ENCODE data around the gene TMEM26. TPM values are rescaled to one million over a fixed set of nuclear protein-coding genes. Genes with fewer than 3 reads are reported as not detected.

The TMEM26 gene
- total RNA-seq (under 1 TPM; 0.11 to 0.83 (median 0.32) TPM), polyA plus RNA-seq (under 1 TPM; 0.06 to 0.88 TPM)
- long read RNA-seq, donor 1: 0 reads
- long read RNA-seq, donor 2, full-length matches to known transcripts: 1 of 1 reads
- long read RNA-seq, donor 2, partial matches to known transcripts: 0 of 1 reads
- long read RNA-seq, donor 2, other reads (novel, unspliced or antisense): 0 of 1 reads
- long read RNA-seq, donor 3, partial matches to known transcripts: 0 of 1 reads
- long read RNA-seq, donor 3, other reads (novel, unspliced or antisense): 1 of 1 reads

DNA sequence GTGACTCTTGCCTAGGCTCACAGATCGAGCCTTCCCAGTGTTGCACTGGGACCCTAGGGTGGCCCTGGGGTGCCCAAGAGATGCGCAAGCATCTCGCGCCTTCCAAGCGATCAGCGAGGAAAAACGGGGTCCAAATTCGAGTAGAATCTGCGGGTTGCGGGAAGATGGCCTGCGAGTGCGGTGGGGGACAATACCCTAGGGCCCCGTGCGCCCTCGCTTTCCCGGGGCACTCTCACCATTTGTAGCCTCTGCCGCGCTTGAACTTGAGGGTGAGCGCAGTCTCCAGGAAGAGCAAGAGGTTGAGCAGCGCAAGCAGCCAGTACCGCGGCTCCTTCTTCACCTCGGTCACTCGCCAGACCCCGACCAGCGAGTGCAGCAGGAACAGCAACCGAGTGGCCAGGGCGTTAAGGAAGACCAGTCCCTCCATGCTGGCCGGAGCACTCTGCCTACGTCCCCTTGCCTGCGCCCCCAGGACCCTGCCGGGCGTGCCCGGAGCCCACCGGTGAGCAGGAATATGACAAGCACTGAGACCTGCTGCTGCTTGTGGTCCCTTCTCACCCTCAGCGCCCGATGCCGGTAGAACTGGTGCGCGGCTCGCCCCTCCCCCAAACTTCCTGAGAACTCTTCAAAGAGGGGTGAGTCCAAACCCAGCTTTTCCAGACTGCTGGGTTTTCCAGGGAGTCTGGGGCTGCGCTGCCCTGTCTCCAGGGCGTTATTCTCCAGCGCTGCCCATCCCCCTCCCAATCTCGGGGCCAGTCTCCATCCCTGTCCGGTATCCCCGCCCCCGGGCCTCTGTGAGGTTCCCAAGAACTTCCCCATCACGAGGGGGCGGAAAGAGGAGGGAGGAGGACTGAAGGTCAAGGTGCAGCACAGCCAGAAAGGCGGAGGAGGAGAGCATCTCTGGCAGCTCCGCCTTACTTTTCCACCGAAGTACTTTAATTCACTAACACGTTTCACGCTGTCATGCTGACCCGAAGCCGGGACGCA, at the start of gene TMEM26:
Gene TMEM26 (minus strand): TSS at position 727 of the 987 bp plus-strand sequence. CDS start 300 bp downstream, at position 427.
- Histone ChIP-seq H3K4me3 (peak within 1 kb of the TSS; percentile 19 to 63 (median 58)), H3K36me3 (no peaks in the 10 kb centered on the region), H3K27ac (peak within 1 kb of the TSS in 5 of 10 donors; percentile 14 to 63 (median 39)), H3K4me1 (peaks cover 0 to 24% (median 8%) of the 10 kb centered on the region in 9 donors), H3K27me3 (peaks cover 0 to 39% (median 22%) of the 10 kb centered on the region in 7 donors), H3K9me3 (no peaks in the 10 kb centered on the region)
- TF ChIP-seq, protein P1, sequence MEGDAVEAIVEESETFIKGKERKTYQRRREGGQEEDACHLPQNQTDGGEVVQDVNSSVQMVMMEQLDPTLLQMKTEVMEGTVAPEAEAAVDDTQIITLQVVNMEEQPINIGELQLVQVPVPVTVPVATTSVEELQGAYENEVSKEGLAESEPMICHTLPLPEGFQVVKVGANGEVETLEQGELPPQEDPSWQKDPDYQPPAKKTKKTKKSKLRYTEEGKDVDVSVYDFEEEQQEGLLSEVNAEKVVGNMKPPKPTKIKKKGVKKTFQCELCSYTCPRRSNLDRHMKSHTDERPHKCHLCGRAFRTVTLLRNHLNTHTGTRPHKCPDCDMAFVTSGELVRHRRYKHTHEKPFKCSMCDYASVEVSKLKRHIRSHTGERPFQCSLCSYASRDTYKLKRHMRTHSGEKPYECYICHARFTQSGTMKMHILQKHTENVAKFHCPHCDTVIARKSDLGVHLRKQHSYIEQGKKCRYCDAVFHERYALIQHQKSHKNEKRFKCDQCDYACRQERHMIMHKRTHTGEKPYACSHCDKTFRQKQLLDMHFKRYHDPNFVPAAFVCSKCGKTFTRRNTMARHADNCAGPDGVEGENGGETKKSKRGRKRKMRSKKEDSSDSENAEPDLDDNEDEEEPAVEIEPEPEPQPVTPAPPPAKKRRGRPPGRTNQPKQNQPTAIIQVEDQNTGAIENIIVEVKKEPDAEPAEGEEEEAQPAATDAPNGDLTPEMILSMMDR (IDR thresholded peaks at IDR 0.05): no peak
- intact Hi-C loops (cut with DNase I): no loop called here
- ATAC-seq (peak; percentile 38 to 80 (median 62)), DNase-seq (peak; percentile 15 to 38)
- 1% methylated on average over 58 of the region's 58 CpGs for WGBS, 2 donors

- Histone ChIP-seq H3K36me3 (no peaks in the 10 kb centered on the region), H3K4me1 (no peaks in the 10 kb centered on the region), H3K9me3 (no peaks in the 10 kb centered on the region), H3K27ac (no peak overlapping the region), H3K27me3 (no peaks in the 10 kb centered on the region), H3K4me3 (no peak overlapping the region)
- TF ChIP-seq, protein P1 (IDR thresholded peaks at IDR 0.05): no peak
- no peak for ATAC-seq
- no peak for DNase-seq
- intact Hi-C loops (cut with DNase I): no loop called here
Measured at GRCh38 chr10:61500460-61500859, 47.3 kb upstream of the TMEM26 start.

DNA sequence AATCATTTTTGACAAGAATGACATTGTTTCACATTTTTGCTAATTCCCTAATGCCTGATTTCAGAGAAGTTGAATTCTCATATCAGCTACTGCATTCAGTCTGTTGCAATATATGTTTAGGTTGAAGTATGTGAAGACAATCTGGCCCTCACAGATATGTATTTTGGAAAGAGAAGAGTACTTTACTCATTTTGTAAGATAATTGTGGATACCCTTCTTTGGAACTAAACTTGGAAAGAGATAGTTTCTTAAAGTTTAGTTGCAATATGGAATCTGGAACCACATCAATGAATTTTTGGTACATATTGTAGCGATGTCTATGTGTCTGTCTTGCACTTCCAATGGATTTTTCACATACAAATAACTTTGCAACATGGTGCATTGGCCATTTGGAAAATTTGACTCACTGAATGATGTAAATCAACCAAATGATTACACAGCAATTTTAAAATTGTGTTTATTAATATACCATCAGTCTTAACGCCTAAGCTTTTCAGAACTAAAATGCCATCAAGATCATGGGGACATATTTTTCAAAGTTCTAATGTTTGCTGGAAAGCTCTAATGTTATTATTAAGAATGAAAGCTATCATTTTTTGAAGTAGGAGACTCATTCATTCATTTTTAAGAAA, 39.3 kb upstream of the TMEM26 start:
- H3K9me3 ChIP-seq: peaks cover 0 to 3% (median 0%) of the 10 kb centered on the region in 11 donors
- no peak overlapping the region for H3K27ac ChIP-seq
- H3K4me1 ChIP-seq: peaks cover 0 to under 1% (median 0%) of the 10 kb centered on the region in 9 donors
- 87 to 92% methylated on average over 2 of the region's 2 CpGs for WGBS, 2 donors
- H3K36me3 ChIP-seq: no peaks in the 10 kb centered on the region
- DNase-seq (no peak), ATAC-seq (no peak)
- H3K27me3 ChIP-seq: no peaks in the 10 kb centered on the region
- TF ChIP-seq, protein P1 (IDR thresholded peaks at IDR 0.05): no peak
- no peak overlapping the region for H3K4me3 ChIP-seq
- intact Hi-C loops (cut with DNase I): no loop called here

DNA sequence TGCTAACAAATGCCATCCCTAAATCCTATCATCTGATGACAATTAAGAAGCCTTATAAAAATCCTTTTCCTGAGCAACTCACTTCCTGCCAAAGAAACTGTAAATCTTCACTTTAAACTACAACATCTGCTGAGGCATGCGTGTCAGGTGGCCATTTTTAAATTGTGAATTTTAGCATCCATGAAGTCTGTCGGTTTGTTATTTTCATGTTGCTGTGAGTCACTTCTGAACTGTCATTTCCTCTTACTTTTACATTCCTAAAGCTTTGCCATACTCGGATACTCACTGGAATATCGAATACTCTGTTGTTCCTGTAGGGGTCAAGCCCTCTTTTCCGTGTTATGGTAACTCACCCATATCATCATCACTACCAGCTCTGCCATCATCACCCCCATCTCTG, 34.3 kb upstream of the TMEM26 start:
- H3K9me3 ChIP-seq: peaks cover 0 to 3% (median 0%) of the 10 kb centered on the region in 11 donors
- intact Hi-C loops (cut with DNase I): no loop called here
- no peaks in the 10 kb centered on the region for H3K36me3 ChIP-seq
- no peak overlapping the region for H3K4me3 ChIP-seq
- H3K4me1 ChIP-seq: peaks cover 0 to 13% (median 0%) of the 10 kb centered on the region in 9 donors
- TF ChIP-seq, protein P1 (IDR thresholded peaks at IDR 0.05): no peak
- ATAC-seq (no peak), DNase-seq (no peak)
- 62 to 85% methylated on average over 5 of the region's 5 CpGs for WGBS, 2 donors
- H3K27me3 ChIP-seq: peaks cover 0 to 10% (median 0%) of the 10 kb centered on the region in 7 donors
- no peak overlapping the region for H3K27ac ChIP-seq
